GM18907 (cell line): Measurements from ENCODE around the gene PLXDC1.

Source experiments
- ATAC-seq: cut with Tn5 transposase; IDR thresholded peaks from one replicate; pipeline ENCODE4 v1.9.1; 2021; ENCODE audit warnings: mild to moderate bottlenecking, moderate library complexity; ENCODE audit not compliant: unreplicated experiment

The PLXDC1 gene

GRCh38 chr17:39099663-39100286 lies 51.7 kb downstream of the PLXDC1 start:
- ATAC-seq: no peak

DNA sequence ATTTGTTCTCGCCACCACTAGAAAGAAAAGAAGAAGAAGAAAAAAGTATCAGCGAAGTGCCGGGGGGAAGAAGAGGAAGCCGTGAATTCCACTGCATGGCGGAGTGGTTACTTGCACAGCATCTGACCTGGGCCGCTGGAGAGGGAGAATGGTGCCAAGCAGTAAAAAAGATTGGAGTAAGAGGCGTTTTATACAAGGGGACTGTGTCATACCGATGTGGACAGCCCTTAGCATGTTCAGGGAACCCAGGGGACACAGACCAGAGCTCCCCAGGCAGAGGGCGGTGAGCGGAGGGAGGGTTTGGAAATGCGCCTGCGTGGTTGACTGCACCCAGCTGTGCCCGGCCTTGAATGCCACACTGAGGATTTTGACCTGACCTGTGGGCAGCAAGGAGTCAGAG lies 52.8 kb downstream of the PLXDC1 start:
- no peak for ATAC-seq

- no peak for ATAC-seq
These were observed 53.9 kb downstream of the PLXDC1 start for GRCh38 chr17:39097537-39097936.

GRCh38 chr17:39097150-39097519 lies 54.3 kb downstream of the PLXDC1 start:
- ATAC-seq: no peak

DNA sequence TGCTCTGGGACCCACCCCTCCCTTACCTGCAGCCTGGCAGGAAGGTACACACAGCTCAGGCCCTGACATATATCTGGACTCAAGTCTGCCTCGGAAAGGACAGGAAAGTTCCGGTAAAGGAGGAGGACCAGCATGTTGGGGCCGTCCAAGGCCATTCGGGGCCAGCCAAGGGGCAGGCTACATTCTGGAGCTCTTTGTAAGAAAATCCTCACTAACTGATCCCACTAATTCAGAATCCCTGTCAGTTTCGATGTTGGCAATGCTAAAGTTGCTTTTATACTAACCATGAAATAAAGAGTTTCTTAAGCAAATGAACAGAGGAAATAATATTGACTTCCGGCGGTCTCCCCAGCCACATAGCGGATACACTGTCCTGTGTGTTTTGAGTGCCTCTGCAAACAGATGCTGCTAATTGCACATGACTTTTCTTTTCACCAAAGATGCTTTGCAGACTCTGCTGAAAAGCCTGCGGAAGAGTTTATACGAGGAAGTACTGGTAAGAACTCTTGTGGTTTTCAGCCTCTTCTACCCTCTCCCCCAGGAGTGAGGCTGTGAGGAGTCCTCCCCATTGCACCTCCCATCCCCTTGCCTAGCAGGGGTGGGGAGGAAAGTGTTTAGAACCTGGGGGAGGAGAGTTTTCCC lies 54.8 kb downstream of the PLXDC1 start:
- no peak for ATAC-seq

- no peak for ATAC-seq
These were observed 56.1 kb downstream of the PLXDC1 start for GRCh38 chr17:39095309-39095686.

DNA sequence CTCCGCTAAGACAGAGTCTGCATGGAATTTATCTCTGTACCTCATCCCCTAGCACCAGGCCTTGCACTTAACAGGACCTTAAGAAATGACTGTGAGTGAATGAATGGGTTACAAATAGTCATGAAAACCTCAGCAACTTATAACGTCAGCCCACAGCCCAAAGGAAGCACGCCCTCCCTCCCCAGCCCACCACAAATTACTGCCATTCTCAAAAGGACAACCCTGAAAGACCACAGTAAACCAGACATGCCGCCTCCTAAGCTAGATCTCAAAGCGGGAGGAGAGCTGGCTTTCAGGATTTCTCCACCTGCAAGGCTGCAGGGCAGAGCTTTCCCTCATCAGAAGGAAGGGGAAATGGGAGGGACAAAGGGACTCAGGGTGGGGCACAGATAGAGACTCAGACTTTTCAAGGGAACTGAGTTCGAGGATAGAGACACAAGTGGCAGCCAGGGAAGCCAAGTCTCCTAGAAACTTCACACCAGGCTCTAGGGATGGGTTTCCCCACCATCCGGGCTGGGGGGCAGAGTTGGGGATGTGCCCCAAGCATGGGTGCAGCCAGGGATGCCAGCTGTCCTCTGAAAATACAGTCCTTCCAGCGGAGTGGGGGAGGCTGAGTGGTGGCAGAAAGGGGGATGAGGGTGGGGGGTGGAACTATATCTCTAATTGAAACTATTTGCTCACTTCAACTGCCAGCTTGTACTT lies 56.7 kb downstream of the PLXDC1 start:
- no peak for ATAC-seq

- ATAC-seq: no peak
These were observed 58.7 kb downstream of the PLXDC1 start for GRCh38 chr17:39092692-39093230.

GRCh38 chr17:39090908-39091665 lies 60.4 kb downstream of the PLXDC1 start:
- no peak for ATAC-seq

GRCh38 chr17:39090400-39090799 lies 61.0 kb downstream of the PLXDC1 start:
- no peak for ATAC-seq

DNA sequence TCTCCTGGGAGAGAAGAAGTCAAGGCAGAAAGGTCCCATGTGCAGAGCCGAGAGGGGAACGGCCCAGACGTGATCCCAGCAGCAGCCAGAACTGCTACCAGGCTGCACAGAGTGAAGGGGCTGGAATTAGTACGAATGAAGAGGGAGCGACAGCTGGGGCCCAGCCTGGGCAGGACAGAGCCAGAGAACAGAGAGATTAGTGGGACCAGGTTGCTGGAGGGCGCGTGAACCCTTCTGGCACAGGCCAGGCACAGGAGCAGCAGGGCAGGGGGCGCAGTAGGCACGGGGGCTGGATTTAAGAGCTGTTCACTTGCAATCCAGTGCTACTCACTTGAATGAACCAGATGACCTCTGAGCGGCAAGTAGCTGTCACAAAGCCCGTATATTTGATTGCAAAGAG lies 66.9 kb downstream of the PLXDC1 start:
- no peak for ATAC-seq

DNA sequence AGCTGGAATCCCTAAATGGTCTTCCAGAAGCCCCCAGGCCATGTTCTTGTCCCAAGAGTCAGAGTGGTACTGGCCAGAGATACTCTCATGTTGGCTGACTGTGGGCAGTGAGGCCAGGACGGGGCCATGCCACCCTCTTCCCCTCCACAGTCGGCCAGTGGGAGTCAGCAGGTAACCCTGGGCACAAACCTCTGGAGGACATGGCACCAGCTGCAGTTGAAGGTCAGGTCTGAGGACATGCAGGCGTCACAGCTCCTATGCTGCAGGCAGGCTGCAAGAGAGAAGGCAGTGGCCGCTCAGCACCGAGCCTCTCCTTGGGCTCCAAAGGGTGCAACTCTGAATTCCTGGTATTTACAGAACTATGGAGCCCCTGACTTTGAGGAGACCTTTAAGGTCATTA lies 68.2 kb downstream of the PLXDC1 start:
- no peak for ATAC-seq

DNA sequence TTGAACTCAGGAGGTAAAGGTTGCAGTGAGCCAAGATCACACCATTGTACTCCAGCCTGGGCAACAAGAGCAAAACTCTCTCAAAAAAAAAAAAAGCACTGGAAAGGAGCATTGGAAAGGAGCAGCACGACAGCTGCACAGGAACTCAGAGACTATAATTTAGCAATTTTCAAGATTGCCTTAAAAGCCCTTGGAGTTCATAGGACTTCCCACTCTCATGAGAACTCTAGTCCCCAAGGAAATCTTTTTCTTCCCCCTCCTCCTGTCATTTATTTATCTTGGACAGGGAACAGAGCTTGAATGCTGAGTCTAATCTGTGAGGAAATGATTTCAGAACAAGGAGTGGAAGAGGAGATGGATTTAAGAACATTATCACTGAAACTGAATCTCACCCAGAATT lies 69.0 kb downstream of the PLXDC1 start:
- no peak for ATAC-seq

GRCh38 chr17:39081851-39082250 lies 69.6 kb downstream of the PLXDC1 start:
- ATAC-seq: no peak

DNA sequence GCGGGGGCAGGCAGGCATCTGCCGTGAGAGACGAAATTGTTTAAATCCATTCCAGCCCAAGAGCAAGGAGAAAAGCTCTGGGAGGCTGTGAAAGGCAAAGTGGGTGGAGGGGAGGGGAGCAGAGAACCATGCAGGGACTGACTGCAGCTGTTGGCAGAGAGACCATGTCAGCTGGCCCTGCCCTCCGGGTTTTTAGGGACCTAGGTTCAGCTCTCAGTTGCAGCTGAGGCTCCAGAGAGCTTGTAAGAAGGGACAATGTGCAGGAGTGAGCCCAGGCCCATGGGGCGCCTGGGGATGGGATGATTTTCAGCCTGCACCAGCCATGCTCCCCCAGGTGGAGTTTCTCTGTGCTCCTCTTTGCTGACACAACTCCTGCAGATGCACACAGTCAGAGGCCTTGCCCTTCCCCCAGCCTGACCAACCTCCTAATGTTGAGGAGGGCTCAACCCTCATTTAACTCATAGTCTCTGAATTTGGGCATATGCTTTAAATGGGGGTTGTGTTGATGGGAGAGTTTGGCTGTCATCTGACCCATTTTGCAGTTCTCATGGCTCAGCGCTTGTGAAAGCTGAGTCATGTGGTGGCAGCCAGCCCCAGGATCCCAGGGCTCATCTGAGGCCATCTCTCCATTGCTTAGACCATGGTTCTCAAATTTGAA lies 70.9 kb downstream of the PLXDC1 start:
- no peak for ATAC-seq

- no peak for ATAC-seq
These were observed 71.6 kb downstream of the PLXDC1 start for GRCh38 chr17:39079836-39080235.

GRCh38 chr17:39077866-39078265 lies 73.6 kb downstream of the PLXDC1 start:
- ATAC-seq: no peak

GRCh38 chr17:39077252-39077651 lies 74.2 kb downstream of the PLXDC1 start:
- no peak for ATAC-seq

GRCh38 chr17:39074676-39075075 lies 76.8 kb downstream of the PLXDC1 start:
- ATAC-seq: no peak

GRCh38 chr17:39073916-39074315 lies 77.5 kb downstream of the PLXDC1 start:
- no peak for ATAC-seq

DNA sequence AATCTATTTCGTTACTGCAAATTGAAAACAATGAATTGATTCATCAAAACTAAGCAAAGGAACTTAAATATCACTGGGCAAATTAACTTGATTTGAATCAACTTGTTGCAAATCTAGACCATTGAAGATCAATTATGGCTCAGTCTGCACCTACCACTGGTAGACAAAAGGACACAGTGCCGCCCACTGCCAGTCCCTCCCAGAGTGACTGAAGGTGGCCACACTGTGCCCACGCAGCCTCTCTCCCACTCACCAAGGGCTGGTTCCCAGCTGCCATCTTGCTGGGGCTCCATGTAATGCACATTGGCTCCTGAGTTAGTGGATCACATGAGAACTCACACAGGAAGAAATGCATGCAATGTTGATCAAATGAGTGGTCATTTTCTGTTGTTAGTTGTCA lies 78.1 kb downstream of the PLXDC1 start:
- ATAC-seq: no peak
